Ishikawa (cell line): Measurements from ENCODE around the gene ARMC3.

Experiments used
- CEBPB ChIP-seq: IDR thresholded peaks from 2 replicates; pipeline ENCODE4 v1.6.1; 2012
- CREB1 ChIP-seq: IDR thresholded peaks from 2 replicates; pipeline ENCODE4 v1.6.1; 2012; ENCODE audit warnings: low read depth
- EGR1 ChIP-seq: IDR thresholded peaks from 2 replicates; pipeline ENCODE4 v1.6.1; 2012
- EP300 ChIP-seq: IDR thresholded peaks from 2 replicates; pipeline ENCODE4 v1.6.1; 2012; ENCODE audit warnings: borderline replicate concordance
- FOXM1 ChIP-seq: IDR thresholded peaks from 2 replicates; pipeline ENCODE4 v1.6.1; 2012; ENCODE audit warnings: low read depth, borderline replicate concordance
- MAX ChIP-seq: IDR thresholded peaks from 2 replicates; pipeline ENCODE4 v1.6.1; 2012
- NFIC ChIP-seq: IDR thresholded peaks from 2 replicates; pipeline ENCODE4 v1.6.1; 2012
- RAD21 ChIP-seq: IDR thresholded peaks from 2 replicates; pipeline ENCODE4 v1.6.1; 2012; ENCODE audit warnings: low read depth
- REST ChIP-seq: IDR thresholded peaks from 2 replicates; pipeline ENCODE4 v1.6.1; 2012; ENCODE audit warnings: low read depth, mild to moderate bottlenecking
- TAF1 ChIP-seq: IDR thresholded peaks from 2 replicates; pipeline ENCODE4 v1.6.1; 2012; ENCODE audit warnings: low read depth, mild to moderate bottlenecking
- TCF12 ChIP-seq: IDR thresholded peaks from 2 replicates; pipeline ENCODE4 v1.6.1; 2012; ENCODE audit warnings: low read depth
- TEAD4 ChIP-seq: IDR thresholded peaks from 2 replicates; pipeline ENCODE4 v1.6.1; 2012
- USF1 ChIP-seq: IDR thresholded peaks from 2 replicates; pipeline ENCODE4 v1.6.1; 2012
- YY1 ChIP-seq: IDR thresholded peaks from 2 replicates; pipeline ENCODE4 v1.6.1; 2012; ENCODE audit warnings: low read depth
- ZBTB7A ChIP-seq: IDR thresholded peaks from 2 replicates; pipeline ENCODE4 v1.6.1; 2012; ENCODE audit warnings: low read depth

The ARMC3 gene

GRCh38 chr10:22980822-22981221 is 53.0 kb downstream of the ARMC3 start:
- no peak for TF ChIP-seq MAX
- TF ChIP-seq CREB1, result no peak
- TF ChIP-seq EP300, result no peak

GRCh38 chr10:22984066-22984465 is 56.2 kb downstream of the ARMC3 start:
- TF ChIP-seq CEBPB, result no peak
- TF ChIP-seq REST, result no peak
- TF ChIP-seq MAX, result no peak
- TF ChIP-seq USF1, result no peak
- TF ChIP-seq RAD21, result no peak
- no peak for TF ChIP-seq EP300

- TF ChIP-seq RAD21 (peak; percentile 43; the same call in 1 of the 2 replicates), CREB1 (no peak)
Observed at GRCh38 chr10:22986771-22987542, 59.1 kb downstream of the ARMC3 start.

GRCh38 chr10:22988581-22989360 is 60.9 kb downstream of the ARMC3 start:
- TF ChIP-seq EGR1, result no peak
- TF ChIP-seq RAD21, result peak; percentile 92

- TF ChIP-seq REST (no peak), MAX (no peak), EP300 (no peak), TCF12 (no peak), FOXM1 (no peak), USF1 (no peak), EGR1 (no peak), TAF1 (no peak), RAD21 (no peak), ZBTB7A (no peak), TEAD4 (no peak), CEBPB (no peak), CREB1 (no peak), YY1 (no peak), NFIC (no peak)
Observed at GRCh38 chr10:22990443-22990842, 62.6 kb downstream of the ARMC3 start.

GRCh38 chr10:22992075-22992474 is 64.2 kb downstream of the ARMC3 start:
- no peak for TF ChIP-seq USF1
- no peak for TF ChIP-seq REST
- TF ChIP-seq CEBPB, result no peak
- TF ChIP-seq TEAD4, result no peak
- TF ChIP-seq EP300, result no peak
- no peak for TF ChIP-seq MAX
- no peak for TF ChIP-seq TAF1
- no peak for TF ChIP-seq EGR1
- no peak for TF ChIP-seq ZBTB7A
- no peak for TF ChIP-seq TCF12
- no peak for TF ChIP-seq CREB1
- TF ChIP-seq NFIC, result no peak
- TF ChIP-seq YY1, result no peak
- TF ChIP-seq RAD21, result no peak
- no peak for TF ChIP-seq FOXM1
